ENCODE data around the gene SCUBE1.

SCUBE1 gene

DNA sequence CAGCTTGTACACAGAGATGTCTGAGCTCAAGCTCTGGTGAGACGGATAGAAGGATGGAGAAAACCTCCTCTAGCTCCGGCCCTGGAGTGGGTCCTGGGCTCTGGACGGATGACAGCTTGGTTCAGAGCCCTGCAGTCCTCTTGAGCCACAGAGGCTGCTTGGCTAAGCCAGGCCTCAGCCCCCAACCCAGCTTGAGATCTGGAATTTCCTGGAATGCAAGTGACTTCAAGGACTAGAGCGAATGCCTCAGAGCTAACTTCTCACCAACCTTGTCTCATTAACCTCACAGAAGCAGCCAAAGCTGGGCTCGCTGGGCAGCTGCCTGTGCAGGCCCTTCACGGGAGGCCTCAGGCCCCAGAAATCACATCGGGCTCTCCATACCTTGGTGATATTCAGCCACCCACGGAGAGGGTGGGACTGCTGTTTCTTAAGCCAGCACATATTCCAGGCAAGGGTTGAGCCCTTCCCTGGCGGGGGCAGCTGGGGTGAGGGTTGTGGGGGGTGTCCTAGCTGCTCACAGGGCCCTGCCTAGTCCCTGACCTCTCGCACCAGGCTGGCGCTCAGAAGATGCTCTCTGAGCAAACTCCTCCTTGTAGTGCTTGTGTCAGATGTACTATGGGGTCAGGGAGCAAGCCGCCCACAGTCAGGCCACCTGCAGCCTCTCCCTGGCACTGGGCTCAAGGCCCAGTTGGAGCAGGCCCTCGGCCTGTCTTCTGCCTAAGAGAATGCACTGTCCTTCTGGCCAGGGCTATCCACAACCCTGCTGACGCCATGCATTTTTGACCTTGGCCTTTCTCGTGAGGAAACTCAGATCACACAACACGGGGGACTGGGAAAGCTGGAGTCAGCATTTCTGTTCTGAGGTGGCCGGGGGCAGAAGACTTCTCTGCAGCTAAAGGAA is 82.6 kb downstream of the SCUBE1 start:
- CTCF ChIA-PET = interaction anchor here (0.6 kb wide), 1 partner anchor 84 kb away, joined by 3 read pairs; no protein-coding TSS in a partner anchor
- TF ChIP-seq, protein P1, sequence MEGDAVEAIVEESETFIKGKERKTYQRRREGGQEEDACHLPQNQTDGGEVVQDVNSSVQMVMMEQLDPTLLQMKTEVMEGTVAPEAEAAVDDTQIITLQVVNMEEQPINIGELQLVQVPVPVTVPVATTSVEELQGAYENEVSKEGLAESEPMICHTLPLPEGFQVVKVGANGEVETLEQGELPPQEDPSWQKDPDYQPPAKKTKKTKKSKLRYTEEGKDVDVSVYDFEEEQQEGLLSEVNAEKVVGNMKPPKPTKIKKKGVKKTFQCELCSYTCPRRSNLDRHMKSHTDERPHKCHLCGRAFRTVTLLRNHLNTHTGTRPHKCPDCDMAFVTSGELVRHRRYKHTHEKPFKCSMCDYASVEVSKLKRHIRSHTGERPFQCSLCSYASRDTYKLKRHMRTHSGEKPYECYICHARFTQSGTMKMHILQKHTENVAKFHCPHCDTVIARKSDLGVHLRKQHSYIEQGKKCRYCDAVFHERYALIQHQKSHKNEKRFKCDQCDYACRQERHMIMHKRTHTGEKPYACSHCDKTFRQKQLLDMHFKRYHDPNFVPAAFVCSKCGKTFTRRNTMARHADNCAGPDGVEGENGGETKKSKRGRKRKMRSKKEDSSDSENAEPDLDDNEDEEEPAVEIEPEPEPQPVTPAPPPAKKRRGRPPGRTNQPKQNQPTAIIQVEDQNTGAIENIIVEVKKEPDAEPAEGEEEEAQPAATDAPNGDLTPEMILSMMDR (conservative IDR thresholded peaks at IDR 0.05; ENCODE audit: low read depth) = no peak

DNA sequence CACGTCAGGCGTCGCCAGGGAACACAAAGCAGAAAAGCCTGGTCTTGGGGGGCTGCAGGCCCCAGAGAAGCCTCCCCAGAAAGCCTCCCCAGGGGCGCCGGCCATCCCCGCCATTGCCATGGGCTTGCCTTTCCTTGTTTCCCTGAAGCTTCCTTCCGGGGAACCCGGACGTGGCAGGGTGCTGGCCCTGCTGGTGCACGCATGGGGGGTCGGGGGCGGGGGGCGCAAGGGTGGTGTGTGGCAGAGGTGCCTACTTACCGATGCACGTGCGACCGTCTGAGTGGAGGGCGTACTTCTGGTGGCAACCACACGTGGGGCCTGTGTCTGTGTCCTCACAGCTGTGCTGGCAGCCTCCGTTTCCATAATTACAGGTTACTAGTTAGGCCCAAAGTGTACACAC is 85.2 kb downstream of the SCUBE1 start:
- POLR2A ChIA-PET (ENCODE audit: low non-redundant PET) = no interaction called here
- no peak for DNase-seq (ENCODE audit: low spot score)
- CTCF ChIA-PET = no interaction called here
- TF ChIP-seq, protein P1 (conservative IDR thresholded peaks at IDR 0.05; ENCODE audit: low read depth) = no peak
- no peak overlapping the region for H3K27ac ChIP-seq

More for the DNA sequence above, 82.6 kb downstream of the SCUBE1 start:
- POLR2A ChIA-PET (ENCODE audit: low non-redundant PET) = no interaction called here
- H3K27ac ChIP-seq = no peak overlapping the region
- DNase-seq (ENCODE audit: low spot score) = no peak

DNA sequence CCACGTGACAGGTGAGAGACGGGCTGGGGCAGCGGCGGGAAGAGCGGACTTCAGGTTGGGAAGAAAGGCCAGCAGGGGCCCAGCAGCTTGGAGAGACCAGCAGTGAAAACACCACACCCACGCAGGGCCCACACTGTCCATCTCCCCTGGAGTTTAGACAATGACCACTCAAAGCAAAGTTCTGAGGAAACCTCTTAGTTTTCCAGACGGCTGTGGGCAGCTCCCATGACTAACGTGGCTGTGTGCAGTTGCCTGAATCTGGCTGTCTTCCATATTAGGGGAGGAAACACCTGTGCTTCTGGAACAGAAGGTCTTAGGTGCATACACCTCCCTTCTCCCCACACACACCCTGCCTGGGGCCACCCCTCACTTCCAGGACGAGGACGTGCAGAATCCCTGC is 85.6 kb downstream of the SCUBE1 start:
- CTCF ChIA-PET = no interaction called here
- DNase-seq (ENCODE audit: low spot score) = no peak
- POLR2A ChIA-PET (ENCODE audit: low non-redundant PET) = no interaction called here
- no peak overlapping the region for H3K27ac ChIP-seq
- TF ChIP-seq, protein P1 (conservative IDR thresholded peaks at IDR 0.05; ENCODE audit: low read depth) = no peak

DNA sequence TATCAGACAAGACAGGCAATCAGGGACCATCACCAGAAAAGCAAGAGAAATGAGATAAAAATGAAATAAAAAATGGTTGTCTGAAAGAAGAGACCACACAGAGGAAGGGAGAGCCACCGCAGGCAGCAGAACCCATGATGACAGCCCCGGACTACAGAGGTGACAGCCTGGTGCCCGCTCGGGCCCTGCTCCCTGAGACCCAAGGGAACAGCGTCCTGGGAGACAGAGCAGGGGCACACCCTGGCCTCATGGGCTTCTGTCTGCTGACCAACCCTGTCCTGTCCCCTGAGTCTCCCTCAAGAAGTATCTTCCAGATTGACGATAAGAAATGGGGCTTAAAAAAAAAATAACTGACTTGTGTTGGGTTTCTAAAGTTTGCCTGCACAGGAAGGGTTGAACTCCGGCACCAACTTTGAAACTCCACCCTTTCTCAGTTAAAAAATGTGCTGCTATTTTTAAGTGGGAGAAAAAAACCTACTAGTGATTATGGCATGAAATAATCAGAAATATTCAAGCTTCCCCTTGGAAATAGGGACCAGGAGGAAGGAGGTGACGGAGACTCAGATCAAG is 86.1 kb downstream of the SCUBE1 start:
- TF ChIP-seq, protein P1 (conservative IDR thresholded peaks at IDR 0.05; ENCODE audit: low read depth) = no peak
- CTCF ChIA-PET = no interaction called here
- no peak for DNase-seq (ENCODE audit: low spot score)
- POLR2A ChIA-PET (ENCODE audit: low non-redundant PET) = no interaction called here
- no peak overlapping the region for H3K27ac ChIP-seq

DNA sequence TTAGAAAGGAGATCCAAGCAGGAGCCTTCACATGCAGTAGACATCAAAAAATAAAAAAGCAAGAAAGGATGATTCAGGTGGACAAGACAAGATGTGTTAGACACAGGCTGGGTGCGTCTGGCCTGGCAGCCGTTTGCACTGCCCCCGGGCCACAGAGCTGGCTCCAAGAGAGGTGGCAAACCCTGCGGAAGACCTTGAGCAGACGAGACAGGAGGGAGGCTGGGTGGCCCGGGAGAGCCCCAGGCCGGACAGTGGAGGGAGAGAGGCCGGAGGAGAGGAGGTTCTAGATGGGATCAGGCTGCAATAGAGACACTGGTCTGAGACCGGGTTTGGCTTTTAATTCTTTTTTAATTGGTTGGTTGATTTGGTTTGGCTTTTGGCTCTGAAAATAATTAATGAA is 86.6 kb downstream of the SCUBE1 start:
- DNase-seq (ENCODE audit: low spot score) = no peak
- POLR2A ChIA-PET (ENCODE audit: low non-redundant PET) = no interaction called here
- TF ChIP-seq, protein P1 (conservative IDR thresholded peaks at IDR 0.05; ENCODE audit: low read depth) = no peak
- no peak overlapping the region for H3K27ac ChIP-seq
- CTCF ChIA-PET = no interaction called here

DNA sequence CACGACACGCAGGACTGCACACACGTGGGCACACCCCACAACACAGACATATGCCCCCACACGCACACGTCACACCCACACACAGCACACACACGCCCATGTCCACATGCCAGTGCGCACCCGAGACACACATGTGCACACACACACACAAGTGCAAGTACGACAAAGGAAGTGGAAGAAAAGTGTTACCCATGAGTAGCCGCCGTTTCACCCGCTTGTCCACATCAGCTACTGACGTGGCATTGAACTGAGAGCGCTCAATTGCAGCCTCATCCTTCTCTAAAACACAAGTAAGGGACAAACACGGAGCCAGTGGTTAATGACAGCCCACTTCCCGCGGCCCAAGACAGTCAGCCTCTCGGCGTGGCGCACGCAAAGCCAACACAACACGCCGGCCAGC is 87.9 kb downstream of the SCUBE1 start:
- no peak overlapping the region for H3K27ac ChIP-seq
- ChIA-PET POLR2A (ENCODE audit: low non-redundant PET) (no interaction called here), CTCF (no interaction called here)
- no peak for DNase-seq (ENCODE audit: low spot score)
- TF ChIP-seq, protein P1 (conservative IDR thresholded peaks at IDR 0.05; ENCODE audit: low read depth) = no peak
